GM08714 (cell line): ENCODE results near the gene GALNT9.
"Not testable (repeated sequence)": the region's sequence is repeated elsewhere in the genome, so short reads cannot be mapped to it uniquely, and the experiment has no call there.

Experiments
- H3K4me3 ChIP-seq: fragments of 200-500 bp; sonication (Bioruptor generic); 2 replicates; pipeline ENCODE4 v1.5.1; 2014; ENCODE audit warnings: mild to moderate bottlenecking, low read length, inconsistent platforms
- ZNF274 ChIP-seq: IDR thresholded peaks from 2 replicates; pipeline ENCODE4 v1.6.1; 2012; ENCODE audit warnings: mild to moderate bottlenecking, low read depth, low read length

The GALNT9 gene

DNA sequence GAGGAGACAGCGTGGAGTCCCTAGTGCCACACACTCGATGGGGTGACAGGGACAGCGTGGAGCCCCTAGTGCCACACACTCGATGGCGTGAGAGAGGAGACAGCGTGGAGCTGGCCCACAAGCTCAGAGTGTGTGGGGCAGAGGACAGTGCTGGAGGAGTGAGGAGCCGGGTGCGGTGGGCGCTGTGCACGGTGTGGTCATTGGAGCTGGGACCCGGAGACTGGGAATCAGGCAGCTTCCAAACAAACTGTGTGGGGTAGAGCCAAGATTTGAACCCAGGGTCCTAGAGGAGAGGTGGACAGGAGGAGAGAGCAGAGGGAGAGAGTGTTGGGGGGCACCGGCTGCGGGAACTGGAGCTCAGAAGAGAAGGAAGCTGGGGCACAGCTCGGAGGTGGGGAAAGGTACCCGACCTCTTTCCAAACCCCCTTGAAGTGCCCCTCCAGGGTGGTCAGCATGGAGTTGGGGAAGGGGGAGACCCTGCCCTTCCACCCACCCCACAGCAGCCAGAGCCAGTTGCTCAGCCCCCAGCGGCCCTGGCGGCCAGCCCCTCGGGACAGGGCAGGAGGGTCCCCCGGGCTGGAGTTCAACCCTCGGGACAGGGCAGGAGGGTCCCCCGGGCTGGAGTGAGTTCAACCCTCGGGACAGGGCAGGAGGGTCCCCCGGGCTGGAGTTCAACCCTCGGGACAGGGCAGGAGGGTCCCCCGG lies 94.1 kb downstream of the GALNT9 start:
- no peak overlapping the region for H3K4me3 ChIP-seq
- no peak for TF ChIP-seq ZNF274

DNA sequence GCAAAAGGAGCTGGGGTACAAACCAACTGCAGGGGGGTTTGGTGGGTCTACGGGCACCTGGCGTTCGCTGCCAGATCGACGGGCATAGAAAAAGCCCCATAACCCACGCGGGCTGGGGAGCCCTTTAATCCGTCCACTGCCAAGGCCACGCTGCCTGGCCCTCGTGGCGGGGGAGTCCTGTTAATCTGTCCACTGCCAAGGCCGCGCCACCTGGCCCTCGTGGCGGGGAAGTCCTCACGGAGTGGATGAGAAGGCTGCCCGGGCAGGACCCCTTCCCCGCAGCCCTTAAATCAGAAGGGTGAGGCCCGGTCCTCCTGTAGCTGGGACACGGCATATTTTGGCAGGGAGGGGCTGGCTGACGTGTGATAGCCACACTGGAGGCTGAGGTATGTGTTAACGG lies 99.0 kb downstream of the GALNT9 start:
- TF ChIP-seq ZNF274, result no peak
- H3K4me3 ChIP-seq, result no peak overlapping the region

DNA sequence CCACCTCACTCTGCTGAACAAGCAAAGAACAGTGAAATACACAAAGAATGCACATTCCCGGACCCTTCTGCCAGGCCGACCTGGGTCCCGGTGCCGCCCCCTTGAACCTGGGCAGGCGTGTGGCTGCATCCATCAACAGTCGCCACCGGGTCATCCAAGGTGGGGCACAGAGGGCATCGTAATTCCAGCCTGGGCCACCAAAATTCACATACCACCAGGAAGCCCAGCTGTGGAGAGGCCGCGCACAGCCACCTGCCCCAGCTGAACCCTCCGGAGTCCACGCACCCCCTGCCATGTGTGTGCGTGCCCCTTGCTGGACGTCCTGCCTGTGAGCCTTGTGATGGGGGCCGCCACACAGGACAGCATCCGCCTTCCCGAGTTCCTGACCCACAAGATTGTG lies 99.5 kb downstream of the GALNT9 start:
- TF ChIP-seq ZNF274, result no peak
- no peak overlapping the region for H3K4me3 ChIP-seq

DNA sequence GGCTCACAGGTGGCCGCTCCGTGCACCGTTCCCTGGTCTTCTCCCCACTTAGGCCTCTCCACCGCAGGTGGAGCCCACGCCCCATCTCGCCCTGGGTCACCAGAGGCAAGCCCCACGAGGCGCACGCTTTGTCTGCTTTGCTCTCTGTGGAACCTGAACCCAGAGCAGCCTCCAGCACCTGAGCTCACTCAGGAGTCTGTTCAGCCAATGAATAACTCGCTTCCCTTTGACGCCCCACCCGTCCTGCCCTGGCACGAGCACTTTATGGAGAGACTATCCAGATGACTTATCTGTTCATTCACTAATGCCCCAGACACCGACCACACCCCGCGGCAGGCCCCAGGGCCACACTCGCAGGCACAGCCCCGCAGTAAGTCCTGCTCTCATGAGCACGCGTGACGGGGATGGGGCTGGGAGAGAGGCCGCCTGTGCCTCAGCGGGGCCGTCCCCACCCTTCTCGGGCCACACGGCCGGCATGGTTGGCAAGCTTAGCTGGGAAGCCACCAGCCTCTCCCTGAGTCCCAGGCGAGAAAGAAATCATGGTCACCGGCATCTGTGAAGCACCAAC lies 100.1 kb downstream of the GALNT9 start:
- TF ChIP-seq ZNF274, result no peak
- H3K4me3 ChIP-seq, result no peak overlapping the region

DNA sequence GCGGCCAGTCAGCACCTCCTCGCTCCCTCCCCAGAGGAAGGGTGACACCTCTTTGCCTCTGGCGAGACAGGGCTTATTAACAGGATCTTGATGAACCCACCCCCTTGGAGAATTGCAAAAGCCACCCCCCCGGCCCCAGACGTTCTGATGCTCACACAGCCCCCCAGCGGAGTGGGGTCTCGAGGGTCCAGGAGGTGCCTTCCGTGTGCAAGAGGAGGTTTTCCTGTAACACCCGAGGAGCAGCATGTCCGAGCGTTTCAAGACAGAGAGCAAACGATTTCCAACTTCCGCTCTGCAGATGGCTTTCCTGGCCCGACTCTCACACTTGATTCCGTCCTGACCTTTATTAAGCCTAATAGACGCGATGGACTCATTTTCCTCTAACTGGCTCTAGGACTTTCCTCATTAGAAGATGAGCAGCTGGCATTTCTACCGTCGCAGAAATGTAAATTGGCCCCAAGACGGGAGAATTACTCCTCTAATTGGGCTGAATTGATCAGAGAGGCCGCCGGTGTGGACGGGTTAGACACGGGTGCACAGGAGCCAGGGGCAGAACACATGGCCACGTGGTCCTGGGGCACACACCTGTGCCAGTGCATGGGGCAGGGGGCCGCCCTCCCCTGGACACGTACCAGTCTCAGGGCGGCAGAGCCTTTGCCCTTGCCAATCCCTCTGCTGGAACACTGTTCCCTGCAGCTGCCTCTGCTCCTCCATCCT lies 100.8 kb downstream of the GALNT9 start:
- H3K4me3 ChIP-seq, result no peak overlapping the region
- no peak for TF ChIP-seq ZNF274

DNA sequence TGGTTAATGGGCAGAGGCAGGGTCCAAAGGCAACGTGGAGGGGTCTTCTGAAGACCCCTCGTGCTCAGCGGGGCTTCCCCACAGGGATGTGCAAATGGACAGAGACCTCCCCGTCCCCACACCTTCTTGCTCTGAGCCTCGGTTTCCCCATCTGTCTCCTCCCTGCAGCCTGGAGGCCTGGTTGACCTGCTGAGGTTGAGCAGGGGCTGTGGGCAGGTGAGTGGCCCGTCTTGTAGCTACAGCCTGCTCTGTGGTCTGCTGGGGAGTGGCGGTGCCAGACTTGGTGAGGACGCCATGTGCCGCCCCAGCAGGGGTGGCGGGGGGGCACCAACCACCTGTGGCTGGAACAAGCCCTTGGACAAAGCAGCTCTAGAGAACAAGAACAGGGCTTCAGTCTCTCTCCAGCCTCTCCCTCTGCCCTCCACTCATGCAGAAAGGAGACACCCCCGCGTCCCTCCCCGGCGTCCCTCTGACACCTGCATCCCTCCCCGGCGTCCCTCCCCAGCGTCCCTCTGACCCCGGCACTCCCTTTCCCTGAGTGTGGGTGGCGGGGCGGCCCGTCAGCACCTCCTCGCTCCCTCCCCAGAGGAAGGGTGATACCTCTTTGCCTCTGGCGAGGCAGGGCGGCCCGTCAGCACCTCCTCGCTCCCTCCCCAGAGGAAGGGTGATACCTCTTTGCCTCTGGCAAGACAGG lies 101.5 kb downstream of the GALNT9 start:
- no peak overlapping the region for H3K4me3 ChIP-seq
- no peak for TF ChIP-seq ZNF274

DNA sequence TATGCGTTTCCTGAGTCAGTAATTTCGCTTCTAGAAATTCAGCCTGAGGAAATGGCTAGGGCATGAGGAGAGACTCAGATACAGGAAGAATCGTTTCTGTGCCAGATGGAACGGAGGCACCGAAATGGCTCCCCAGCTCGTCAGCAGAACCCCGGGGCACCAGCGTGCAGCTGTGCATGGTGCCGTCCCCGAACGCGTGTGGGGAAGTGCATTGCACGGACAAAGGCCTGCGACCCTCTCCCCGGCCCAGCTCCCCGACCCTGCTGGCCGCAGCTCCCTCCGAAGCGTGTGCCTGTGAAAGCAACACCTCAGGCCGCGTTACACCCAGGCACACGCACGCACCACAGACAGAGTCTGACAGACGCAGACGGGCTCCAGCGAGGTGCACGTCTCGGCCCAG lies 102.3 kb downstream of the GALNT9 start:
- no peak overlapping the region for H3K4me3 ChIP-seq
- TF ChIP-seq ZNF274, result no peak

DNA sequence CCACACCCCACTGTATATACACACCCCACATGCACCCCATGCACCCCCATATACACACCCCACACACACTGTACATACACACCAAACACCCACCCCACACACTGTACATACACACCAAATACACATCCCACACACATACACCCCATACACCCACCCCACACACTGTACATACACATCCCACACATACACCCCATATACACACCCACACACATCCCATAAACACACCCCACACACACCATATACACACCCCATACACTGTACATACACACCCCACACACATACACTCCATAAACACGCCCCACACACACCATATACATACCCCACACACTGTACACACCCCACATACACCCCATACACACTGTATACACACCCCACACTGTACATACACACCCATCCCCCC lies 102.8 kb downstream of the GALNT9 start:
- H3K4me3 ChIP-seq, result no peak overlapping the region
- TF ChIP-seq ZNF274, result no peak

DNA sequence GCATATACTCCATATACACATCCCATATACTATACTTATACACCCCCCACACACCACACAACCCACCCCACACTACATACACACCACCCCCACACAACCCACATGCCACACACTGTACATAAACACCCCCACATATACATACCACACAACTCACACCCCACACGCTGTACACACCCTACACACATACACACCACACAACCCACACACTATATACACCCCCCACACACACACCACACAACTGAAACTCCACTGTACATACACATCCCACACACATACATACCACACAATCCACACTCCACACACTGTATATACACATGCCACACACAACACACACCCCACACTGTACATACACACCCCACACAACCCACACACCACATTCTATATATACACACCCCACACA lies 104.2 kb downstream of the GALNT9 start:
- H3K4me3 ChIP-seq, result no peak overlapping the region
- TF ChIP-seq ZNF274, result no peak

DNA sequence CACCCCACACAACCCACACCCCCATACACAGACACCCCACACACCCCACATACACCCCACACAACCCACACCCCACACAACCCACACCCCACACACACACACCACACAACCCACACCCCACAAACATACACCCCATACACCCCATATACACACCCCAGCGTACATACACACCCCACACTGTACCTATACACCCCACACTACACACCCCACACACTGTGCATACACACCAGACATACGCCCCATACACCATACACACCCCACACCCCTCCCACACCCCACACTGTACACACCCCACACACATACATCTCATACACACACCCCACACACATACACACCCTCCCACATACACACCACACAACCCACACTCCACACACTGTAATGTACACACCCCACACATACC lies 104.9 kb downstream of the GALNT9 start:
- TF ChIP-seq ZNF274, result no peak
- H3K4me3 ChIP-seq, result no peak overlapping the region

DNA sequence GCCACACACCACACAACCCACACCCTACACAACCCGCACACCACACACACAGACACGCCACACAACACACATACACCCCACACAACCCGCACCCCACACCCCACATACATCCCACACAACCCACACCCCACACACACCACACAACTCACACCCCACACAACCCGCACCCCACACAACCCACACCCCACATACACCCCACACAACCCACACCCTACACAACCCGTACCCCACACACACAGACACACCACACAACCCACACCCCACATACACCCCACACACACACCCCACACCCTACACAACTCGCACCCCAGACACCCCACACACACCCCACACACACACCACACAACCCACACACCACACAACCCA lies 106.6 kb downstream of the GALNT9 start:
- no peak for TF ChIP-seq ZNF274
- H3K4me3 ChIP-seq, result no peak overlapping the region

DNA sequence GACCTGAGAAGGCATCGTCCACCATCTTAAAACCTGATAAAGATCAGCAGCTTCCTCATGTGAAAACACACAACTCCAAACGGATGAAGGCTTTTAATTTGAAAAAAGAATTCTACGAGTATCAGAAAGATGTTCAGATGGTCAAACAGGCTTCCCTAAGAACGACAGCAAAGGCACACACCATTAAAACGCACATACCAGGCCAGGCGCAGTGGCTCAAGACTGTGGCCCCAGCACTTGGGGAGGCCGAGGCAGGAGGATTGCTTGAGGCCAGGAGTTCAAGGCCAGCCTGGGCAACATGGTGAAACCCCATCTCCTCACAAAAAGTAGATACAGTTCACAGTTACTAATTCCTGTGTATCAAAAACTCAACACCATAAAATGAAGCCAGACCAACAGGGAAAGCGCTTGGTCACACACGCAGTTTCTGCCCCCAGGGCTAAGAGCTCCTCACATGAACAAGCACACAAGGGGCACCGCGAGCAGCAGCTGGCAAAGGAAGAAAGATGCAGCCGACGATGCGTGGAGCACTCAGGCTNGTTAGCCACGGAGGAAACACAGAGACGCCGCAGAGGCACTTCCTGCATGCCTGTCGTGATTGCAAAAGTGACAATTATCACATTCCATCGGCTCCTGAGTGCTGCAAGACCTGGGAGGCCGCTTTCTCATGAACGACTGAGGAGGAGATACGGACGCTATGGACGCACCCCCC lies 107.1 kb downstream of the GALNT9 start:
- H3K4me3 ChIP-seq, result no peak overlapping the region
- no peak for TF ChIP-seq ZNF274

DNA sequence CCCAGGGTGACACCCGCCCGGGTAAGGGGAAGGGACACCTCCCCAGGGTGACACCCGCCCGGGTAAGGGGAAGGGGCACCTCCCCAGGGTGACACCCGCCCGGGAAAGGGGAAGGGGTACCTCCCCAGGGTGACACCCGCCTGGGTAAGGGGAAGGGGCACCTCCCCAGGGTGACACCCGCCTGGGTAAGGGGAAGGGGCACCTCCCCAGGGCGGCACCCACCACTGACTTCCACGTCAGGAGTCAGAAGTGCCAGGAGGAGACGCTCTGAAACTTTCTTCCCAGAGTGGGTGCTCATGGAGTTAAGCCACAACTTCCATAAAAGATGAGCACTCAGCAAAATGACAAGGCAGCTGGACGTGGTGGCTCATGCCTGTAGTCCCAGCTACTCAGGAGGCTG lies 109.6 kb downstream of the GALNT9 start:
- not testable (repeated sequence) for H3K4me3 ChIP-seq

DNA sequence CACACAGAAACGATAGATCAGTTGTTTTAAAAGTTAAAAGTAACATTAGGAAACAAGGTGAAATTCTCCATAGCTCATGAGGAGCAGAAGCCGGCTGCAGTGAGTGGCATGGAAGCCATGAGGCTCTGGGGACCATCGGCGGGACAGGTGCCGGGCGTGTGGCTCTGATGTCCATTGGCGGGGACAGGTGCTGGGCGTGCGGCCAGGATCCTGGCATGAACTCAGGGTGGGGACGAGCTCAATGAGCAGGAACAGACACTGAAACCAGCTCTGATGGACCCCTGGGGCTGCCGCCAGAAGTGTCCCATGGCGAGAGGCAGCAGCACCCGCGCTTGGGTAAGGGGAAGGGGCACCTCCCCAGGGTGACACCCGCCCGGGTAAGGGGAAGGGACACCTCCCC lies 110.1 kb downstream of the GALNT9 start:
- no peak overlapping the region for H3K4me3 ChIP-seq
- no peak for TF ChIP-seq ZNF274
